GM18861 (cell line): Measurements from ENCODE around the gene RHOF.
"Not testable (repeated sequence)": the region's sequence is repeated elsewhere in the genome, so short reads cannot be mapped to it uniquely, and the experiment has no call there.

ENCODE experiments used
- ATAC-seq: cut with Tn5 transposase; IDR thresholded peaks from one replicate; pipeline ENCODE4 v1.9.1; 2021; ENCODE audit not compliant: unreplicated experiment

Gene RHOF

GRCh38 chr12:121776190-121777098 is 17.0 kb downstream of the RHOF start:
- no peak for ATAC-seq

- no peak for ATAC-seq
These were observed 18.0 kb downstream of the RHOF start for GRCh38 chr12:121775501-121775900.

- no peak for ATAC-seq
These were observed 18.5 kb downstream of the RHOF start for GRCh38 chr12:121774968-121775474.

GRCh38 chr12:121773011-121773777 is 20.3 kb downstream of the RHOF start:
- ATAC-seq: peak; percentile 69

GRCh38 chr12:121770813-121771625 is 22.5 kb downstream of the RHOF start:
- no peak for ATAC-seq

GRCh38 chr12:121770388-121770787 is 23.1 kb downstream of the RHOF start:
- no peak for ATAC-seq

GRCh38 chr12:121769831-121770301 is 23.6 kb downstream of the RHOF start:
- ATAC-seq: no peak

GRCh38 chr12:121769297-121769830 is 24.1 kb downstream of the RHOF start:
- ATAC-seq: no peak

GRCh38 chr12:121767525-121768016 is 25.9 kb downstream of the RHOF start:
- no peak for ATAC-seq

GRCh38 chr12:121766290-121767039 is 27.0 kb downstream of the RHOF start:
- ATAC-seq: no peak

GRCh38 chr12:121765573-121765972 is 27.9 kb downstream of the RHOF start:
- ATAC-seq: no peak

GRCh38 chr12:121764808-121765207 is 28.7 kb downstream of the RHOF start:
- ATAC-seq: no peak

- no peak for ATAC-seq
These were observed 31.2 kb downstream of the RHOF start for GRCh38 chr12:121762269-121762668.

GRCh38 chr12:121758536-121758935 is 35.0 kb downstream of the RHOF start:
- not testable (repeated sequence) for ATAC-seq

- ATAC-seq: no peak
These were observed 37.9 kb downstream of the RHOF start for GRCh38 chr12:121755591-121755990.

GRCh38 chr12:121754836-121755235 is 38.7 kb downstream of the RHOF start:
- no peak for ATAC-seq

- ATAC-seq: no peak
These were observed 39.6 kb downstream of the RHOF start for GRCh38 chr12:121753844-121754264.

GRCh38 chr12:121751749-121752351 is 41.6 kb downstream of the RHOF start:
- ATAC-seq: no peak

GRCh38 chr12:121751034-121751433 is 42.5 kb downstream of the RHOF start:
- no peak for ATAC-seq
